Fibroblast of lung (primary cell): Measurements from ENCODE around the gene MYRIP. TPM values are rescaled to one million over a fixed set of nuclear protein-coding genes. Genes with fewer than 3 reads are reported as not detected.
"Not testable (repeated sequence)": the region's sequence is repeated elsewhere in the genome, so short reads cannot be mapped to it uniquely, and the experiment has no call there.

Source experiments
- DNase-seq, 2 donors: peaks; one replicate each; pipeline versions ENCODE4 v3.0.0 to v3.0.0-alpha.2; 2010; ENCODE audit warnings: low read depth in 2 of 2
- H2AFZ ChIP-seq: 2 replicates; pipeline ENCODE4 v1.5.1; 2012; ENCODE audit warnings: low read length, control low read depth, inconsistent platforms
- H3K27ac ChIP-seq: 2 replicates; pipeline ENCODE4 v1.5.1; 2011; ENCODE audit warnings: low read length, control low read depth; ENCODE audit not compliant: insufficient read depth
- H3K27me3 ChIP-seq: 2 replicates; pipeline ENCODE4 v1.5.1; 2011; ENCODE audit warnings: mild to moderate bottlenecking, low read length; ENCODE audit not compliant: control insufficient read depth, insufficient read depth
- H3K36me3 ChIP-seq: 2 replicates; pipeline ENCODE4 v1.5.1; 2011; ENCODE audit warnings: low read length; ENCODE audit not compliant: control insufficient read depth, insufficient read depth
- H3K4me1 ChIP-seq: 2 replicates; pipeline ENCODE4 v1.5.1; 2011; ENCODE audit warnings: low read length; ENCODE audit not compliant: control insufficient read depth, insufficient read depth; ENCODE audit errors: extremely low read depth
- H3K4me2 ChIP-seq: 2 replicates; pipeline ENCODE4 v1.5.1; 2011; ENCODE audit warnings: low read length, control low read depth; ENCODE audit not compliant: insufficient read depth; ENCODE audit errors: extremely low read depth
- H3K4me3 ChIP-seq, 4 experiments: fragments of 200-600 bp in 1 of 4; sonication (generic) in 1 of 4; replicated peaks in 1 of 4; 2 replicates each; pipeline ENCODE4 v1.5.1; 2011 to 2016; ENCODE audit warnings: low read length in 4 of 4, low read depth in 3 of 4, mild to moderate bottlenecking in 3 of 4, control low read depth in 2 of 4, inconsistent platforms in 1 of 4, mixed read lengths in 1 of 4; ENCODE audit not compliant: insufficient read depth in 1 of 4; ENCODE audit errors: control extremely low read depth in 1 of 4
- H3K79me2 ChIP-seq: 2 replicates; pipeline ENCODE4 v1.5.1; 2012; ENCODE audit warnings: mild to moderate bottlenecking, low read length, inconsistent platforms; ENCODE audit not compliant: control insufficient read depth, insufficient read depth
- H3K9ac ChIP-seq: 2 replicates; pipeline ENCODE4 v1.5.1; 2011; ENCODE audit warnings: mild to moderate bottlenecking, low read length, control low read depth; ENCODE audit not compliant: insufficient read depth
- H3K9me3 ChIP-seq: 2 replicates; pipeline ENCODE4 v1.5.1; 2012; ENCODE audit warnings: low read depth, low read length; ENCODE audit not compliant: control insufficient read depth, insufficient read depth
- H4K20me1 ChIP-seq: 2 replicates; pipeline ENCODE4 v1.5.1; 2011; ENCODE audit warnings: low read length; ENCODE audit not compliant: control insufficient read depth, insufficient read depth; ENCODE audit errors: extremely low read depth
- EZH2 ChIP-seq: IDR thresholded peaks from 2 replicates; pipeline ENCODE4 v1.5.1; 2012; ENCODE audit warnings: low read length, control low read depth, mild to moderate bottlenecking; ENCODE audit errors: missing control alignments
- polyA plus RNA-seq, 2 donors: library from polyadenylated mRNA; depleted of rRNA in 1 of 2; stranded (reverse) in 1 of 2; unstranded in 1 of 2; fragments of >200 nt; gene quantifications; 2 replicates each; pipeline ENCODE4 v1.2.1, GENCODE V29; 2011 to 2012; ENCODE audit warnings: missing spikeins in 1 of 2
- total RNA-seq: library from RNA; depleted of rRNA; stranded (reverse); fragments of >200 nt; gene quantifications from 2 replicates; pipeline ENCODE4 v1.2.1, GENCODE V29; 2014
- TF ChIP-seq, protein P1 (sequence below), 2 donors: IDR thresholded peaks in 1 of 2; conservative IDR thresholded peaks in 1 of 2; 1 replicate in 1 of 2; 2 replicates in 1 of 2; pipeline ENCODE4 v1.5.1; 2011 to 2012; ENCODE audit warnings: low read length in 2 of 2, control low read depth in 1 of 2, inconsistent platforms in 1 of 2, low read depth in 1 of 2, mild to moderate bottlenecking in 1 of 2

The MYRIP gene
- total and polyA plus RNA-seq, 2 donors (not counting 1 experiment from before 2014, with no cell fraction given), result 0.02 TPM; not detected in 1

DNA sequence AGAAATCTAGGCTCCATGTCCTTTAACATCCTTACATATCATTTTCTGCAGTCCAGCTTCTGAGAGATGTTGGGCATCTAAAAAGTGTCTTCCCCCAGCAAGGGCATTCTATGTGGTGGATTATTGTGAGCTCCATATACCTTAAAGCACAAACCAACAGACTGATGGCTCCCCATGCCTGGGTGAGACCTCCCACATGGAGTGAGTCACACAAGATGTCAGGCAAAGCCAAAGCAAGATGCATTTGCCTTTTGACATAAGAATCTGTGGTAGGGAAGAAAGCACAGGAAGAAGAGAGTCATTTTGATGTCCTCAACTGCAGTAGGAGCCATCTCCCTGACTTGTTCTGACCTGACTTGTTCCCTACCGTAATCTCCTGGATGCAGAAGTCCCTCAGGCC, 261.4 kb downstream of the MYRIP start:
- Histone ChIP-seq H3K27ac (no peak overlapping the region), H3K4me2 (no peak overlapping the region), H3K4me3 (no peak overlapping the region), H2AFZ (no peak overlapping the region), H3K4me1 (no peaks in the 10 kb centered on the region), H3K36me3 (no peaks in the 10 kb centered on the region), H3K27me3 (no peaks in the 10 kb centered on the region), H3K9me3 (no peaks in the 10 kb centered on the region), H4K20me1 (no peaks in the 10 kb centered on the region), H3K9ac (no peak overlapping the region), H3K79me2 (no peaks in the 10 kb centered on the region)
- no peak for DNase-seq
- no peak for TF ChIP-seq EZH2
- TF ChIP-seq, protein P1, sequence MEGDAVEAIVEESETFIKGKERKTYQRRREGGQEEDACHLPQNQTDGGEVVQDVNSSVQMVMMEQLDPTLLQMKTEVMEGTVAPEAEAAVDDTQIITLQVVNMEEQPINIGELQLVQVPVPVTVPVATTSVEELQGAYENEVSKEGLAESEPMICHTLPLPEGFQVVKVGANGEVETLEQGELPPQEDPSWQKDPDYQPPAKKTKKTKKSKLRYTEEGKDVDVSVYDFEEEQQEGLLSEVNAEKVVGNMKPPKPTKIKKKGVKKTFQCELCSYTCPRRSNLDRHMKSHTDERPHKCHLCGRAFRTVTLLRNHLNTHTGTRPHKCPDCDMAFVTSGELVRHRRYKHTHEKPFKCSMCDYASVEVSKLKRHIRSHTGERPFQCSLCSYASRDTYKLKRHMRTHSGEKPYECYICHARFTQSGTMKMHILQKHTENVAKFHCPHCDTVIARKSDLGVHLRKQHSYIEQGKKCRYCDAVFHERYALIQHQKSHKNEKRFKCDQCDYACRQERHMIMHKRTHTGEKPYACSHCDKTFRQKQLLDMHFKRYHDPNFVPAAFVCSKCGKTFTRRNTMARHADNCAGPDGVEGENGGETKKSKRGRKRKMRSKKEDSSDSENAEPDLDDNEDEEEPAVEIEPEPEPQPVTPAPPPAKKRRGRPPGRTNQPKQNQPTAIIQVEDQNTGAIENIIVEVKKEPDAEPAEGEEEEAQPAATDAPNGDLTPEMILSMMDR (conservative IDR thresholded peaks at IDR 0.05 in 1 of 2, IDR thresholded peaks at IDR 0.05 in 1 of 2; ENCODE audit: low read depth in 1 of 2, low read length in 2 of 2), result no peak

GRCh38 chr3:40071683-40072238, 262.4 kb downstream of the MYRIP start:
- no peaks in the 10 kb centered on the region for H3K27me3 ChIP-seq
- no peak overlapping the region for H3K4me3 ChIP-seq
- no peak overlapping the region for H2AFZ ChIP-seq
- H3K27ac ChIP-seq, result no peak overlapping the region
- no peak overlapping the region for H3K9ac ChIP-seq
- H4K20me1 ChIP-seq, result no peaks in the 10 kb centered on the region
- no peaks in the 10 kb centered on the region for H3K4me1 ChIP-seq
- no peak overlapping the region for H3K4me2 ChIP-seq
- no peaks in the 10 kb centered on the region for H3K79me2 ChIP-seq
- no peaks in the 10 kb centered on the region for H3K36me3 ChIP-seq
- DNase-seq, result no peak
- H3K9me3 ChIP-seq, result no peaks in the 10 kb centered on the region
- no peak for TF ChIP-seq EZH2
- TF ChIP-seq, protein P1 (conservative IDR thresholded peaks at IDR 0.05 in 1 of 2, IDR thresholded peaks at IDR 0.05 in 1 of 2; ENCODE audit: low read depth in 1 of 2, low read length in 2 of 2), result no peak

- Histone ChIP-seq H3K4me1 (no peaks in the 10 kb centered on the region), H3K9me3 (no peaks in the 10 kb centered on the region), H4K20me1 (no peaks in the 10 kb centered on the region), H3K36me3 (no peaks in the 10 kb centered on the region), H3K4me2 (no peak overlapping the region), H2AFZ (no peak overlapping the region), H3K4me3 (no peak overlapping the region), H3K9ac (no peak overlapping the region), H3K79me2 (no peaks in the 10 kb centered on the region), H3K27me3 (no peaks in the 10 kb centered on the region), H3K27ac (no peak overlapping the region)
- TF ChIP-seq, protein P1 (conservative IDR thresholded peaks at IDR 0.05 in 1 of 2, IDR thresholded peaks at IDR 0.05 in 1 of 2; ENCODE audit: low read depth in 1 of 2, low read length in 2 of 2), result no peak
- no peak for TF ChIP-seq EZH2
- DNase-seq, result no peak
Observed at GRCh38 chr3:40073310-40074007, 264.1 kb downstream of the MYRIP start.

DNA sequence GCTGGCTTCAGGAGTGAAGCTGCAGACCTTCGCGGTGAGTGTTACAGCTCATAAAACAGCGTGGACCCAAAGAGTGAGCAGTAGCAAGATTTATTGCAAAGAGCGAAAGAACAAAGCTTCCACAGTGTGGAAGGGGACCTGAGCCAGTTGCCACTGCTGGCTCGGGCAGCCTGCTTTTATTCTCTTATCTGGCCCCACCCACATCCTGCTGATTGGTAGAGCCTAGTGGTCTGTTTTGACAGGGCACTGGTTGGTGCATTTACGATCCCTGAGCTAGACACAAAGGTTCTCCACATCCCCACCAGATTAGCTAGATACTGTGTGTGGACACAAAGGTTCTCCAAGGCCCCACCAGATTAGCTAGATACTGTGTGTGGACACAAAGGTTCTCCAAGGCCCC, 267.7 kb downstream of the MYRIP start:
- not testable (repeated sequence) for H3K27ac ChIP-seq, H3K9ac ChIP-seq, DNase-seq, H3K4me1 ChIP-seq, H3K4me3 ChIP-seq, H4K20me1 ChIP-seq, H3K27me3 ChIP-seq, H3K4me2 ChIP-seq, H3K79me2 ChIP-seq, H2AFZ ChIP-seq, H3K36me3 ChIP-seq, H3K9me3 ChIP-seq
